HUES64 (cell line): Measurements from ENCODE around the gene HDAC5.
A peak's percentile ranks its signal among the peaks of the same experiment; 100 is the strongest.

Experiments
- H3K27ac ChIP-seq: 2 replicates; pipeline ENCODE4 v1.7.0; 2013; ENCODE audit warnings: low read depth, low read length, inconsistent platforms
- H3K27me3 ChIP-seq: 2 replicates; pipeline ENCODE4 v1.6.1; 2013; ENCODE audit warnings: mild to moderate bottlenecking, low read length; ENCODE audit not compliant: insufficient read depth
- H3K36me3 ChIP-seq: 2 replicates; pipeline ENCODE4 v1.6.1; 2013; ENCODE audit warnings: mild to moderate bottlenecking, low read length; ENCODE audit not compliant: insufficient read depth
- H3K4me1 ChIP-seq: 2 replicates; pipeline ENCODE4 v1.6.1; 2013; ENCODE audit warnings: mild to moderate bottlenecking, low read length, moderate library complexity; ENCODE audit not compliant: insufficient read depth
- H3K4me3 ChIP-seq: 2 replicates; pipeline ENCODE4 v1.5.1; 2013; ENCODE audit warnings: mild to moderate bottlenecking, low read length, moderate library complexity
- H3K9ac ChIP-seq: 2 replicates; pipeline ENCODE4 v1.6.1; 2013; ENCODE audit warnings: mild to moderate bottlenecking, low read depth, low read length
- H3K9me3 ChIP-seq: 2 replicates; pipeline ENCODE4 v1.6.1; 2013; ENCODE audit warnings: low read depth, low read length; ENCODE audit not compliant: insufficient read depth
- WGBS: fragments of 150-250, 120-280 bp; methylation state at CpG from one replicate; pipeline ENCODE4 v1.1.7; 2013; ENCODE audit warnings: missing lambda C conversion rate; 5-methylcytosine and 5-hydroxymethylcytosine counted together

HDAC5 gene

DNA sequence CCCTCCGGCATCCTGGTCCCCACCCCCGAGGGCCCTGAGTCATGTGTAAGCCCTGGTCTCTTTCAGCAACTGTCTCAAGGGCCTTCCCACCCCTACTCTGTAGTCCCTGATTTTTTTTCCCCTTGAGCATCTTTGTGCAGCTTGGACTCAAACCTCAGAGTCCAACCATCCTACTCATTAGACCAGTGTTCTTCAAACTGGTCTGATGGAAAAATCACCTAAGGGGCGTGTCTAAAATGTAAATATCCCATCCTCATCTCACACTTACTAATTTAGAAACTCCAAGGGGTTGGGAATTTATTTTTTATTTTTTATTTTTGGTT is 52.3 kb downstream of the HDAC5 start:
- H3K27me3 ChIP-seq: no peaks in the 10 kb centered on the region
- H3K27ac ChIP-seq: peak overlapping the region; percentile 98
- 6% methylated on average over 3 of the region's 3 CpGs for WGBS
- peaks cover 33% of the 10 kb centered on the region for H3K36me3 ChIP-seq
- peaks cover 12% of the 10 kb centered on the region; the same call in 1 of the 2 replicates for H3K4me1 ChIP-seq
- H3K4me3 ChIP-seq: peak overlapping the region; percentile 91
- no peaks in the 10 kb centered on the region for H3K9me3 ChIP-seq
- H3K9ac ChIP-seq: peak overlapping the region; percentile 93

- no peaks in the 10 kb centered on the region for H3K27me3 ChIP-seq
- H3K9ac ChIP-seq: peak within 1 kb of the TSS; percentile 93
- under 1% methylated on average over 53 of the region's 53 CpGs for WGBS
Observed at GRCh38 chr17:44070455-44071197, 52.8 kb downstream of the HDAC5 start, which contains the start of gene G6PC3. Gene G6PC3, plus strand, starts transcription at chr17:44070735. Its CDS starts 231 bp downstream, at chr17:44070966.

DNA sequence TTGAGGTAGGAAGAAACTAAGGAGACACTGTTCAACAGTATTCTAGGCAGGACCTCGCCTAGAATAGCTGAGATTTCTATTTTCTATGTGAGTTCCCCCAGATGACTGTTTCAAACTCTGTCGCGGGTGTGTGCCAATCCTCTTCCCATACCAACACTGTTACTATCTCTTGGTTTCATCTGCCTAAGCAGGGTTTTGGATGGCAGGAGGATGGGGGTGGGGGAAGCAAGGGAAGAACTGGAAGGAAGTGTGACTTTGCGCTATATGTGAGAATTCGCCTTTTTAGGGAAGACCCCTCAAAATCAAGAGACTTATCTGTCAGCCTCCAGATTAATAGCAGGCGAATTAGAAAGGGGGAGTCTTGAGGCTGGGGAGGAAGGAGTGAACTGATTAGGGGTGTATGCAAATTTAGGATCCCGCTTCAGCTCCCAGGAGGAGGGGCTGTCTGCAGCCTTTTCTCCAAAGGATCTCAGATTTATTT is 53.4 kb downstream of the HDAC5 start:
- H3K27me3 ChIP-seq: no peaks in the 10 kb centered on the region
- peak overlapping the region; percentile 89 for H3K27ac ChIP-seq
- H3K36me3 ChIP-seq: peaks cover 22% of the 10 kb centered on the region
- WGBS: 9% methylated on average over 7 of the region's 7 CpGs
- H3K4me3 ChIP-seq: peak overlapping the region; percentile 74
- no peaks in the 10 kb centered on the region for H3K9me3 ChIP-seq
- H3K9ac ChIP-seq: peak overlapping the region; percentile 84
- H3K4me1 ChIP-seq: peaks cover 15% of the 10 kb centered on the region; the same call in 1 of the 2 replicates

More at GRCh38 chr17:44070455-44071197, 52.8 kb downstream of the HDAC5 start, which contains the start of gene G6PC3:
- no peaks in the 10 kb centered on the region for H3K9me3 ChIP-seq
- H3K4me1 ChIP-seq: peaks cover 12% of the 10 kb centered on the region; the same call in 1 of the 2 replicates
- H3K27ac ChIP-seq: peak within 1 kb of the TSS; percentile 98
- peaks cover 28% of the 10 kb centered on the region for H3K36me3 ChIP-seq
- H3K4me3 ChIP-seq: peak within 1 kb of the TSS; percentile 91

- no peak overlapping the region for H3K27ac ChIP-seq
- H3K9me3 ChIP-seq: no peaks in the 10 kb centered on the region
- H3K4me3 ChIP-seq: no peak overlapping the region
- 92% methylated on average over 7 of the region's 9 CpGs for WGBS
- peaks cover 18% of the 10 kb centered on the region for H3K36me3 ChIP-seq
- peaks cover 19% of the 10 kb centered on the region for H3K4me1 ChIP-seq
- H3K9ac ChIP-seq: no peak overlapping the region
- H3K27me3 ChIP-seq: no peaks in the 10 kb centered on the region
Observed at GRCh38 chr17:44067545-44067940, 55.9 kb downstream of the HDAC5 start.

GRCh38 chr17:44066204-44066930 is 57.1 kb downstream of the HDAC5 start, which contains the start of gene LSM12:
Gene LSM12, minus strand, starts transcription at chr17:44066671. Its CDS starts 84 bp downstream, at chr17:44066587.
- no peaks in the 10 kb centered on the region for H3K9me3 ChIP-seq
- under 1% methylated on average over 63 of the region's 65 CpGs for WGBS
- H3K27me3 ChIP-seq: no peaks in the 10 kb centered on the region
- peak within 1 kb of the TSS; percentile 97 for H3K9ac ChIP-seq
- peaks cover 28% of the 10 kb centered on the region for H3K36me3 ChIP-seq
- H3K4me1 ChIP-seq: peaks cover 11% of the 10 kb centered on the region
- peak within 1 kb of the TSS; percentile 72 for H3K4me3 ChIP-seq
- H3K27ac ChIP-seq: peak within 1 kb of the TSS; percentile 97

DNA sequence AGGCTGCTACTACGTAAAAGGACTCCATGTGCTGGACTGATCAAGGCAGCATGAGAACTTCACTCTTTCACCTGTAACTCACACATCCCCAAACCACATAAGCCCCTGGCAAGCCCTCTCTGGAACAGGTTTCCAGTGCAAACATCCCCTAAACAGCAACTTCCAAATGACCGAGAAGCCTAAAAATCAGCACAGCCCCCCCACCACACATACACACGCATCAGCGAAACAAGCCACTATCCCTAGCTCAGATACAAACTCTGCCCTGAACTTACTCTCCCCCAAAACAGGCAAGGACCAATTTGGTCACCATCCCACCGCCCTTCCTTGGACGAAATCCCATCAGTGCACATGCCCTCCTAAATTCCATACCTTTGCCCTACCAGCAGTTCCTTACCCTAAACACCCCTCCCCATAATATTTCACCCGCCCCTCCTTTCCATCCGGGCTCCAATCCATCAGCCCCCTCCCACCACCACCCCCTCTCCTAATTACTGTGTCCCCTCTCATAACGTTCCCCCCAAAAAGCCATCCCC is 57.7 kb downstream of the HDAC5 start:
- Histone ChIP-seq H3K4me3 (peak overlapping the region; percentile 72), H3K4me1 (peaks cover 11% of the 10 kb centered on the region), H3K27ac (peak overlapping the region; percentile 97), H3K9me3 (no peaks in the 10 kb centered on the region), H3K9ac (peak overlapping the region; percentile 97), H3K27me3 (no peaks in the 10 kb centered on the region), H3K36me3 (peaks cover 34% of the 10 kb centered on the region)
- 1% methylated on average over 9 of the region's 9 CpGs for WGBS

DNA sequence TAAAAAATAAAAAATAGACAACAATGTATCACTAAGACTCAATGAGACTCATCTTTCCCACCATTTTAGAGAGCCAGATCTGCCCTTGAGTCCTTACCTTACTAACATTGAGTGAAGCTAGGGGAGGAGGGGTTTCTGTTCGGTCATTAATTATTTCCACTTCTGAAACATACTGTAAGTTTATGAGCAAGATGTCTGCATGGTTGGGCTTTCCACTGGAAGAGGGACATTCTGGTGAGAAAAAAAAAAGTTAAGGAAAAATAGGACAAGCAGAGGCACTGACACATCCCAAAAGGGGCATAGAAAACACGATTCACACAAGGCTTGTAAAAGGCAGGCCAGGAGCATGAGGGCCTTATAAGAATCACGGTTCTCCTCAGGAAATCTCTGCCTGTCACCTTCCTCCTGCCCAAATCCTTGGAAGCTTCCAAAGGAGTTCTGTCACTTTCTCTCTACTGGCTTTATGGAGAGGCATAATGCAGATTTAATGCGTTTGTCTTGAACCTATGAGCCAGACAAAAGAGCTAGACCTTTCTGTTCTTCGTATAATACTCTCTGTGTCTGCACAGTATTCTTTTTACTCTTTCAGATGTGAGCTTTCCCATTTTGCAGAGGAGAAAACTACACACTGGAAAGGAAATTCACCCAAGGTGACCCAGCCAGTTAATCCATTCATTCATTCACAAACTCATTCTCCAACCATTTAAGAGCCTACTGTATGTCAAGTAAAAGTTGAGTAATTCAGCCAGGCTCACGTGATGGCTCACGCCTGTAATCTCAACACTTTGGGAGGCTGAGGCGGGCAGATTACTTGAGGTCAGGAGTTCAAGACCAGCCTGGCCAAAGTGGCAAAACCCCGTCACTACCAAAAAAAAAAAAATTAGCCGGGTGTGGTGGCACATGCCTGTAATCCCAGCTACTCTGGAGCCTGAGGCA is 59.5 kb downstream of the HDAC5 start:
- no peak overlapping the region for H3K27ac ChIP-seq
- peaks cover 7% of the 10 kb centered on the region for H3K4me1 ChIP-seq
- H3K4me3 ChIP-seq: no peak overlapping the region
- 0 out of 2 replicates have a peak overlapping the region, but pooled peaks have one; percentile 9 for H3K9ac ChIP-seq
- 95% methylated on average over 9 of the region's 10 CpGs for WGBS
- no peaks in the 10 kb centered on the region for H3K27me3 ChIP-seq
- H3K9me3 ChIP-seq: no peaks in the 10 kb centered on the region
- H3K36me3 ChIP-seq: peaks cover 49% of the 10 kb centered on the region

DNA sequence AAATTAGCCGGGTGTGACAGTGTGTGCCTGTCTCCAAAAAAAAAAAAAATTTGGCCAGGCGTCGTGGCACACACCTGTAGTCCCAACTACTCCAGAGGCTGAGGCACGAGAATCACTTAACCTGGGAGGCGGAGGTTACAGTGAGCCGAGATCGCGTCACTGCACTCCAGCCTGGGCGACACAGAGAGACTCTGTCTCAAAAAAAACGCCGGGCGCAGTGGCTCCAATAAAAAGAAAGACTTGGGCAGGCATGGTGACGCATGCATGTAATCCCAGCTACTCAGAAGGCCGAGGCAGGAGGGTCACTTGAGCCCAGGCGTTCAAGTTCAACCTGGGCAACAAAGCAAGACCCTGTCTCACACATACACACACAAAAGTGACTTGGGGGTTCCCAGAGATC is 60.6 kb downstream of the HDAC5 start:
- H3K9ac ChIP-seq: no peak overlapping the region
- 95% methylated on average over 15 of the region's 15 CpGs for WGBS

GRCh38 chr17:44061446-44061845 is 62.0 kb downstream of the HDAC5 start:
- no peaks in the 10 kb centered on the region for H3K9me3 ChIP-seq
- no peaks in the 10 kb centered on the region for H3K27me3 ChIP-seq
- H3K4me3 ChIP-seq: no peak overlapping the region
- WGBS: 98% methylated on average over 1 of the region's 1 CpG
- peaks cover 68% of the 10 kb centered on the region for H3K36me3 ChIP-seq
- no peak overlapping the region for H3K9ac ChIP-seq
- no peak overlapping the region for H3K27ac ChIP-seq
- peaks cover 7% of the 10 kb centered on the region for H3K4me1 ChIP-seq

More for the DNA sequence above, 60.6 kb downstream of the HDAC5 start:
- Histone ChIP-seq H3K4me3 (no peak overlapping the region), H3K27me3 (no peaks in the 10 kb centered on the region), H3K36me3 (peaks cover 57% of the 10 kb centered on the region), H3K4me1 (peaks cover 7% of the 10 kb centered on the region), H3K9me3 (no peaks in the 10 kb centered on the region), H3K27ac (no peak overlapping the region)

DNA sequence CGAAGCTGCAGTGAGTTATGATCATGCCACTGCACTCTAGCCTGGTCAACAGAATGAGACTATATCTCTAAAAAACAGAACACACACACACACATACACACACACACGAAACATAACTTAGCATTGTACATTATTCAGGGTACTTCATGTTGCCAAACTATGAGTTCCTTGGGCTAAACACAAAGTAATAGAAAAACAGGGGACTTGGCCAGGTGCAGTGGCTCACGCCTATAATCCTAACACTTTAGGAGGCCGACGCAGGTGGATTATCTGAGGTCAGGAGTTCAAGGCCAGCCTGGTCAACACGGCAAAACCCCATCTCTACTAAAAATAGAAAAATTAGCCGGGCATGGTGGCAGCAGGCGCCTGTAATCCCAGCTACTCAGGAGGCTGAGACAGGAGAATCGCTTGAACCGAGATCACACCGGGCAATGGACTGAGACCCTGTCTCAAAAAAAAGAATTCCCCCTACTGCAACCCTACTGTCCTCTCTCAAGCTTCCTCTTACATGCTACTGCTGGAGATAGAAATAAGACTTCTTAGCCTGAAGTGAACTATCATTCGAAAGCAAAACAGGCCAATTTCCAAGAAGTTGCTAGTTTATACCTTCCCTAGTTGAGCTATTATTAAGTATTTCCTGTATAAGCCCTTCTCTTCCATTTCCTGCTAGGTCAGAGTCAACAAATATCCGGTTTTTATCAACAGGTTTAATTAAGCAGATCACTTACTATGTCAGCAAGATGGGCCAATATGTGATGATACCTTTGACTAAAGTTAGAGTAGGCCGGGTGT is 64.1 kb downstream of the HDAC5 start:
- H3K9me3 ChIP-seq: no peaks in the 10 kb centered on the region
- H3K4me1 ChIP-seq: peaks cover 3% of the 10 kb centered on the region; the same call in 1 of the 2 replicates
- no peak overlapping the region for H3K27ac ChIP-seq
- peaks cover 85% of the 10 kb centered on the region for H3K36me3 ChIP-seq
- no peak overlapping the region for H3K4me3 ChIP-seq
- 95% methylated on average over 14 of the region's 14 CpGs for WGBS
- H3K9ac ChIP-seq: no peak overlapping the region
- H3K27me3 ChIP-seq: no peaks in the 10 kb centered on the region
